Right ventricle myocardium superior (tissue), 1 donor: ENCODE data around the gene INPP4B. TPM values are rescaled to one million over a fixed set of nuclear protein-coding genes. Genes with fewer than 3 reads are reported as not detected.
"Not testable (repeated sequence)": the region's sequence is repeated elsewhere in the genome, so short reads cannot be mapped to it uniquely, and the experiment has no call there.

Source experiments
- ATAC-seq: fragments of 200-7000 bp; cut with Tn5 transposase; one replicate; pipeline ENCODE4 v1.9.1; 2020; ENCODE audit warnings: mild to moderate bottlenecking; ENCODE audit not compliant: poor library complexity
- DNase-seq: peaks from one replicate; pipeline ENCODE4 v3.0.0-alpha.2; 2020
- intact Hi-C: fragments of 100-400 bp; cut with DNase I; formaldehyde crosslinking; loops from one replicate; pipeline ENCODE4 v1.11.2; 2022
- total RNA-seq: library from RNA; stranded (reverse); fragmentation: NEBNext Ultra II Directional; extraction: Animal tissue kit (Norgen Biotek cat#: 25700); gene quantifications from one replicate; pipeline ENCODE4 v1.2.1, GENCODE V29; 2021
- donor health status: DM: no; HTN: yes; CAD: no; lungs with severe emphysema.

Gene INPP4B
- total RNA-seq, 1 donor from 2014 or later = 10.7 TPM

DNA sequence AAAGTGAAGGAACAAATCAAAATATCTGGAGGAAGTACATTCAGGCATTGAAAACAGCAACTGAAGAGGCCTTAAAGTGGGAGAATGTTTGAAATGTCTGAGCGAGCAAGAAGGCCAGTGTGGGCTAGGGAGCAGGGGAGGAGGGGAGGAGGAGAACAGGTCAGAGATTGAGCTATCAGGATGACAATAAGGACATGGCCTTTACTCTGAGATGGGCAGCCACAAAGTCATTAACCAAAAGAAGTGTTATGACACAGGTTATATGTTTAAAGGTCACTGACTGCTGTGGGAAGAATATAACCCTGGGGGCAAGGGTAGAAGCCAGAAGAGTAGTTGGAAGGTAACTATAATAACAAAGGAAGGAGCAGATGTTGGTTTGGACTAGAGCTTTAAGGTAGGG, 315.4 kb downstream of the INPP4B start:
- intact Hi-C loops = no loop called here
- DNase-seq = no peak
- ATAC-seq = no peak

DNA sequence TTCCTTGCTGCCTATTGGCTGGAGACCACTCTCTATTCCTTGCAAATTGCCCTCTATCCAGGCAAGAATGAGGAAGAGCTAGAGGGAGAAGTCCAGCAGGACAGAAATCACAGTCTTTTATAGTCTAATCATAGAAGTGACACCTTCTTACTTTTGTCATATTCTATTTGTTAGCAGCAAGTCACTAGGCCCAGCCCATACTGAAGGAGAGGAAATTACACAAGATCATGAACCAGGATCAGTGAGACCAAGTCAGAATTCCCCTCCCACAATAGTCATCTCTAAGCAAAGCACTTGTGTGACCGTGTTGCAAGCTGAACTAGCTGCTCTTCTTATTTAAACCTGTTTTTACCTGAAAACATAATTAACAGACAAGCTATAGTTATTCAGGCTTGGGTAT, 317.7 kb downstream of the INPP4B start:
- DNase-seq (no peak), ATAC-seq (no peak)
- intact Hi-C loops = no loop called here

GRCh38 chr4:142523111-142523510, 323.0 kb downstream of the INPP4B start:
- no peak for ATAC-seq
- no peak for DNase-seq
- intact Hi-C loops = no loop called here

- no peak for DNase-seq
- ATAC-seq = no peak
- intact Hi-C loops = no loop called here
Measured at GRCh38 chr4:142519342-142519741, 326.8 kb downstream of the INPP4B start.

DNA sequence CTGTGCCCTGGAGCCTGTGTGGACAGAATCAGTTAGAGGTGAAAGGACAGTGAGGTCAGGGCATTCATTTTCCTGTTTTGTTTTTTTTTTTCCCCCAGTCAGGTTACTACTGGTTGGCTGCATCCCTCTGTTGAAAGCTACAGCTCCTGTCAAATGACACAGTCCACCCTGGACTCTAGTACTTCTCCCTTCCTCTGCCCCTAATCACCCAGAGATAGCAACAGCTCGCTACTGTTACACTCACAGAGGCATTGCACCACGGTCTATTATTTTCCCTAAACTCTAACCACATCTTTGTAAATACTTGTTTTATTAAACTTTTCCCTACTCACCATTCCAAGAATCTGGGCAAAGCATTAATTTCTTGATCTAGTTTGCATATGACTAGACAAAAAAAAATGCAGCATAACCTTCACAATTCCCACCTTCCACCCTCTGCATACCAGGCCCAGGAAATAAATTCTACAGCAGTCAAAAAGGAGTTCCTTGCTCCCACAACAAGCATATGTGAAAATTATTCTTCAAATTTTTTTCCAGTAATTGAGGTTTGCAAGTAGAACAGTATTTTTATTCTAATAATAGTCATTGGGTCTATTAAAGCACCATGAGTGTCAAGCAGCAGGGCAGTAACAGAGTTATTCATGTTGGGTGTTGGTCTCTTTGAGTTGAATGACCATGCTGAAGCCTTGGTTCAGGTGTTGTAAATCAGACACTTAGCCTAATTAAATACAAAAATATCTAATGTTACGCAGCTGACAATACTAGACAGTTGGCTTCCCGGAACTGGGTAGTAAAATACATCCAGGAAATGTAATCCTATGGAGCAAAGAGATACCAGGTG, 329.2 kb downstream of the INPP4B start:
- DNase-seq = no peak
- intact Hi-C loops = no loop called here
- peak; percentile 94 for ATAC-seq

DNA sequence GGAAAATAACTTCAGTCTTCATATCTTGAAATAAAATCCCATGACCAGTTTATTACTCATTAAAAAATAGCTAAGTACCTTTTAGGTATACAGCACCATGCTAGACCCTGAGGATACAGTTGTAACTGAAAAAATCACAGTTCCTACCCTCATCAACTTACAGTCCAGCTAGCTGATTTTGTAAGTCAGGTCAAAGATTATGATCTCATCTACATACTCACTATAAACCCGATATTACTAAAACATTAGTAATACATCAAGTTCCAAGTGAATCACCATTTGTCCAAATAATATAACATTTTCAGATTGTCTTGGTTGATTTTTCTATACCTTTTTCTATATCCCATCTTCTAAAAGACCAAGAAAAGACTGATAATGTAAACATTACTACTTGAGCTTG, 333.9 kb downstream of the INPP4B start:
- intact Hi-C loops = no loop called here
- DNase-seq = no peak
- ATAC-seq = no peak

DNA sequence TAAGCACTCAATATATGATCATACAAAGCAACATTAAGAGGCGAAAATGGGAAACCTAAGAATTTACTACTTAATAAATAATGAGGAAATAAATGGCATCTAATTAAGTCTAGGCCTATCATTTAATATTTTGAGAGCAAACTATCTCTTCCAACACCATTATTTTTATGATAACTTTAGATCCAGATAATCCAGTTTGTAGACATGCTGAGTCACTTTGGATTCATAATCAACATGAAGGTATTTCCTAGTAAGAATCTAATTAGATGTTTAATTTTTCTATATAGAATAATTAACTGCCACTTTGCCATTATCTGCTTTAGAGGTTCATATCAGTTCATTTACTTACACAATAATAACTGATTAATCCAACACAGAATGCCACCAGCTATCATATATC, 336.2 kb downstream of the INPP4B start:
- ATAC-seq (no peak), DNase-seq (no peak)
- intact Hi-C loops = no loop called here

DNA sequence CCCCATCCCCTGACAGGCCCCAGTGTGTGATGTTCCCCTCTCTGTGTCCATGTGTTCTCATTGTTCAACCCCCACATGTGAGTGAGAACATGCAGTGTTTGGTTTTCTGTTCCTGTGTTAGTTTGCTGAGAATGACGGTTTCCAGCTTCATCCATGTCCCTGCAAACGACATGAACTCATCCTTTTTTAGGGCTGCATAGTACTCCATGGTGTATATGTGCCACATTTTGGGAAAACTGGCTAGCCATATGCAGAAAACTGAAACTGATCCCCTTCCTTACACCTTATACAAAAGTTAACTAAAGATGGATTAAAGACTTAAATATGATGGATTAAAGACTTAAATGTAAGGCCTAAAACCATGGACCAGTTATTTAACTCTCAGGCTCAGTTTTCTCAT, 336.7 kb downstream of the INPP4B start:
- DNase-seq, intact Hi-C loops, ATAC-seq: not testable (repeated sequence)

- intact Hi-C loops = no loop called here
- DNase-seq = no peak
- peak; percentile 25 for ATAC-seq
Measured at GRCh38 chr4:142500966-142501365, 345.1 kb downstream of the INPP4B start.

GRCh38 chr4:142497606-142498005, 348.5 kb downstream of the INPP4B start:
- intact Hi-C loops = no loop called here
- DNase-seq (no peak), ATAC-seq (no peak)

- ATAC-seq (no peak), DNase-seq (no peak)
- intact Hi-C loops = no loop called here
Measured at GRCh38 chr4:142493255-142494110, 352.6 kb downstream of the INPP4B start.

GRCh38 chr4:142485452-142485851, 360.6 kb downstream of the INPP4B start:
- DNase-seq (no peak), ATAC-seq (no peak)
- intact Hi-C loops = no loop called here

GRCh38 chr4:142480244-142480643, 365.9 kb downstream of the INPP4B start:
- intact Hi-C loops = no loop called here
- no peak for DNase-seq

DNA sequence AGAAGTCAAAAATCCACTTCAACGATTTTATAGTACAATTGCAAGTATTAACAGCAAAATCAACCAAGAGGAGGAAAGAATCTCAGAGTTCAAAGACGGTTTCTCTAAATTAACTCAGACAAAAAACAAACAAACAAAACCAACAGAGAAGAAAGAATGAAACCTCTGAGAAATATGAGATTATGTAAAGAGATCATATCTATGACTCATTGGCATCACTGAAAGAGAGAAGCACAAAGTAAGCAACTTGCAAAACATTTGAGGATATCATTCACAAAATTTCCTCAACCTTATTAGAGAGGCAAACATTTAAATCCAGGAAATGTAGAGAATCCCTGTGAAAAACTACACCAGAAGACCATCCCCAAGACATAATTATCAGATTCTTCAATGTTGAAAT, 370.4 kb downstream of the INPP4B start:
- intact Hi-C loops = no loop called here
- DNase-seq = no peak
- no peak for ATAC-seq

More at GRCh38 chr4:142480244-142480643, 365.9 kb downstream of the INPP4B start:
- no peak for ATAC-seq

DNA sequence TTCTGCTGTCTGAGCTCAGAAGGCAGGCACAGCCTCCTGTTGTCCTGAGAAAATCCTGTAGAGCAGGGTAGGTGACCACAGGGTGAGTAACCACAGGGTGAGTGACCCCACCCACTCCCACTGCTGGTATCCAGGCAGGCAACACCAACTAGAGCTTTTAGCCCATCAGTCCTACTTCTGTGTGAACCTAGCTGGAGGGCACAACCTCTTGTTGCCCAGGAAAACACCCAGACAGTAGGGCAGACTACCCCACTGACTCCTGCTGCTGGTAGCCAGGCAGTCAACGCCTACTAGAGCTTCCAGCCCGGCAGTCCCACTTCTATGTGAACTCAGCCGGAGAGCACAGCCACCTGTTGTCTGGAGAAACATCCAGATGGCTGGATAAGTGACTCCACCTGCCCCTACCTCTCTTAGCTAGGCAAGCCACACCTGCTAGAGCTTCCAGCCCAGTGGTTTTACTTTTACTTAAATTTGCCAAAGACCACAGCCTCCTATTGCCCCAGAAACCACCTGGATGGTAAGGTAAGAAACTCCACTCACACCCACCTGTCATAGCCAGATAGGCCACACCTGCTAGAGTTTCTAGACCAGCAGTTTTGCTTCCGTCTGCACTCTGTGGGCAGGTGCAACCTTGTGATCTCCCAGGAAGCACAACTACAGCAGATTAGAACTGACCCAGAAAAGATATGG, 371.6 kb downstream of the INPP4B start:
- DNase-seq (no peak), ATAC-seq (no peak)
- intact Hi-C loops = no loop called here

DNA sequence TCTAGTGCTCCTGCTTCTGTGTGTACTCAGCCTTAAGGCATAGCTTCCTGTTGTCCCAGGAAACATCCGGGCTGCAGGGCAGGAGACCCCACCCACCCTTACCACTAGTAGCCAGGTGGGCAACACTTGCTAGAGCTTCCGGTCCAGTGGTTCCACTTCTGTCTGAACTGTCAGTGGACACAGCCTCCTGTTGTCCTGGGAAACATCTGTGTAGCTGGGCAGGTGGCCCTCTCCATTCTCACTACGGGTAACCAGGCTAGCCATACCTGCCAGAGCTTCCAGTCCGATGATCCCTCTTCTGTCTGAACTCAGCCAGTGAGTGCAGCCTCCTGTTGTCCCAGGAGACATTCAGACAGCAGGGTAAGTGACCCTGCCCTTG, 372.2 kb downstream of the INPP4B start:
- DNase-seq = no peak
- ATAC-seq = no peak
- intact Hi-C loops = no loop called here

DNA sequence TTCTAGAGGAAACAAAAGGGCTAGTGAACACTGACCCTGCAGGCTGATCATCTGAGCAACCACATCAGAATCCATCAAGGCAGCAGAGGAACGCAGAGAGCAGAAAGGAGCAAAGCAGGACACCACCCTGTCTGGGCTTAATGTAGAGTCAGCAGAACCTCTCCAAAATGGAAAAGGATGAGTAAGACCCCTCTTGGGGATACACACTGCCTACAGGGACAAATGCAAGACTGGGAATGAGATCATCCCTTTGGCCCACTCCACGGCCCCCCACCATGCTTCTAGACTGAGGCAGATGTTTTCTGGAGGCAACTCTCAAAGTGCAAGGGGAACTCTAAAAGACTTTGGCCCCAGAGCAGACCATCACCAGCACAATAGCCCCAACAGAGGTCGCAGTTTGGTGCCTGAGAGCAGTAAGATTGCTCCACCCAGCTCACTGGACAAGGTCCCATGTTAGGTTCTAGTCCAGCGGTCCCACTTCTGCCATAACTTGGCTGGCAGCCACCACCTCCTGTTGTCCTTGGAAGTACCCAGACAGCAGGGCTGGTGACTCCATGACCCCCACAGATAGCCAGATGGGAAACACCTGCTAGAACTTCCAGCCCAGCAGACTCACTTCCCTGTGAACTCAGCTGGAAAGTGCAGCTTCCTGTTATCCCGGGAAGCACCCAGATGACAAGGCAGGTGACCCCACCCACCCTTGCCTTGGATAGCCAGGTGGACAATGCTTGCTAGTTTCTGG, 372.7 kb downstream of the INPP4B start:
- intact Hi-C loops = no loop called here
- peak; percentile 50 for DNase-seq
- no peak for ATAC-seq

- DNase-seq (no peak), ATAC-seq (no peak)
- intact Hi-C loops = no loop called here
Measured at GRCh38 chr4:142467088-142467487, 379.0 kb downstream of the INPP4B start.

DNA sequence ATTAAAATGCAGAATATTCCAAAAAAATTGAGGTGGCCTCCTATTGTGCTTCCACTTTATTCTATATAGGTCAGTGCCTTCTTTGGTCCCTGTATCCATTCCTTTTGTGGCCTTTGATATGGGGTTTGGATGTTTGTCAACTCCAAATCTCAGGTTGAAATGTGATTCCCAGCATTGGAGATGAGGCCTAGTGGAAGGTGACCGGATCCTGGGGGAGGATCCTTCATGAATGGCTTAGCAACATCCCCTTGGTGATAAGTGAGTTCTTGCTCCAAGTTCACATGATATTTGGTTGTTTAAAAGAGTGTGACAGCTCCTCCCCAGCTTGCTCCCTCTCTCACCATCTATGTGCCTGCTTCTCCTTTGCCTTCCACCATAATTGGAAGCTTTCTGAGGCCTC, 380.6 kb downstream of the INPP4B start:
- ATAC-seq (no peak), DNase-seq (no peak)
- intact Hi-C loops = no loop called here
